NCI-H510A treated with DMSO at 0.1 percent for 48 hours (cell line): ENCODE measurements around the gene SLK.

Experiments
- DNase-seq: peaks from one replicate; lab custom pipeline; 2025; lab: John Stamatoyannopoulos, UW

The SLK gene

DNA sequence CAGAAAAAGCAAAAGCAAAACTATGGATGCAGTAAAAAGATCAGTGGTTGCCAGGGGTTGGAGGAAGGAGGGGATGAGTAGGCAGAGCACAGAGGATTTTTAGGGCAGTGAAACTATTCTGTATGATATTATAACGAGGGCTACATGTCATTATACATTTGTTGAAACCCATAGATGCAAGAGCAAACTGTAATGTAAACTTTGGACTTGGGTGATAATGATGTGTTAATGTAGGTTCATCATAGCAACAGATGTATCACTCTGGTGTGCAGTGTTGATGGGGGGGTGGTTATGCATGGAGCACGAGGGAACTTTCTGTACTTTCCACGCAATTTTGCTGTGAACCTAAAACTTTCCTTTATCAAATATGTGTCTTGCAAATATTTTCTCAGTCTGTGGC, 23.2 kb downstream of the SLK start:
- DNase-seq, result no peak

DNA sequence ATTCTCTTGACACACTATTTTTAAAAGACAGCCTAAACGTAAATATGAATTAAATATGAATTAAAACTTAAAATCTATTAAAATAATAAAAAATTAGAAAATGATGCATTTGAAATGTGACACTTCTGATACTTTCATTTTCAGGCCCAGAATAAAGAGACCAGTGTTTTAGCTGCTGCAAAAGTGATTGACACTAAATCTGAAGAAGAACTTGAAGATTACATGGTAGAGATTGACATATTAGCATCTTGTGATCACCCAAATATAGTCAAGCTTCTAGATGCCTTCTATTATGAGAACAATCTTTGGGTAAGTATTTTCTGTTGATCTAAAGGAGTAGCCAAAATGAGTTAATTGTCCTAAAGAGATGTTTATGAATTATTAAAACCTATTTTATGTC, 23.6 kb downstream of the SLK start:
- DNase-seq, result no peak

DNA sequence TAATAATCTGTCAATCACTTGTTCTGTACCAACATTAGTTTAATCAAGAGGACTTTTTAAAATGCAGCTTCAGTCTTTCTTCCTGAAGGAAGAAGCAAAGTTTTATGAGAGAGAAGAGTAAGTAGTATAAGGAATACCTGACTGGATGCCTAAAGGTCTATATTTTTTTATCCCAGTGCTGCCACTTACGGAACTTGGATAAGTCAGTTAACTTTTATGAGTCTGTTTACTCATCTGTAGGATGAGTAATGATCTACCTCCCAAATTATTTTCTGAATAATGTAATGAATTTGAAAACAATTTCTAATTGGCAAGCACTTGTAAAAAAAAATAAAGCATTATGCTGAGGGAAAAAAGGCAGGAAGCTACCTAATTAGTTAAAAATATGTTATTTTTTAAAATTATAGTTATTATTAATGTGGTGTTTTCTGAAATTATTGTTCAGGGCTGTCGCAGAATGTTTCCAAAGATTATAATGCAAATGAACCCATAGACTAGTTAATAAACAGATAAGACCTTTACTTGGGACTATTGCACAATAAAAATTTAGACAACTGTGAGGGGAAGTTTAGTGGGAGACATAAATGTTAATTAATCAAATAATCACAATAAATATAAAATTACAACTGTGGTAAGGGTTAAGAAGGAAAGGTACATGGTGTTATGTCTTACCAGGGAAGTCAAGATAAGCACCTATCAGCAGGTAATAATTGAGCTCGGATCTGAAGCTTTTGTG, 24.6 kb downstream of the SLK start:
- DNase-seq, result no peak

DNA sequence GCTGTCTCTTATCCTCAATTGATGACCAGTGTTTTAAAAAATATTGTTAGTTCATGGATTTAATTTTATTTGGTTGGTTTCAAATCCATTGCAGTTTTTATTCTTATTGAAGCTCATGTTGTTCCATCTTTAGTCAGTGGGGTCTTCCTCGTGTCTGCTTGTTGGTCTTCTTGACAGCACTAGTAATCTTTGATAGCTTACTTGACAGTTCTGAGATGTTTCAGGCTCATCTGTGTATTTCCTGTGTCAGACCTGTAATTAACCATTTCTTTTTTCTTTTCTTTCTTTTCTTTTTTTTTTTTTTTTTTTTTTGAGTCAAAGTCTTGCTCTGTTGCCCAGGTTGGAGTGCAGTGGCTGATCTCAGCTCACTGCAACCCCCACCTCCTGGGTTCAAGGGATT, 28.2 kb downstream of the SLK start:
- DNase-seq, result no peak

DNA sequence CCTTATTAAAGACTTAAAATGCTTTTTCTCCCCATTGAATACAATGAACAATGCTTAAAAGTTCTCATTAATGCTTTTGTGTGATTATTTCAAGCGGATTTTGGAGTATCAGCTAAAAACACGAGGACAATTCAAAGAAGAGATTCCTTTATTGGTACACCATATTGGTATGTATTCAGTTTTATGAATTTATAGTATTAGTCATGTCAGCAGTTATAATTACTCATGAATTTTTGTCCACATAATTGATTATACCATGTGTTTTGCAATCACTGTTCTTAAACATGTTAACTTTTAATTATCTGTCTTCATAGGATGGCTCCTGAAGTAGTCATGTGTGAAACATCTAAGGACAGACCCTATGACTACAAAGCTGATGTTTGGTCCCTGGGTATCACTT, 31.9 kb downstream of the SLK start:
- DNase-seq, result no peak

DNA sequence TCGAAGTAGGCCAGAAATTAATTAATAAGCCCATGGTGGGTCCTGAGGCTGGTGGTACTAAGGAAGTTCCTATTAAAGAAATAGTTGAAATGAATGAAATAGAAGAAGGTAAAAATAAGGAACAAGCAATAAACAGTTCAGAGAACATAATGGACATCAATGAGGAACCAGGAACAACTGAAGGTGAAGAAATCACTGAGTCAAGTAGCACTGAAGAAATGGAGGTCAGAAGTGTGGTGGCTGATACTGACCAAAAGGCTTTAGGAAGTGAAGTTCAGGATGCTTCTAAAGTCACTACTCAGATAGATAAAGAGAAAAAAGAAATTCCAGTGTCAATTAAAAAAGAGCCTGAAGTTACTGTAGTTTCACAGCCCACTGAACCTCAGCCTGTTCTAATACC, 36.0 kb downstream of the SLK start:
- no peak for DNase-seq

DNA sequence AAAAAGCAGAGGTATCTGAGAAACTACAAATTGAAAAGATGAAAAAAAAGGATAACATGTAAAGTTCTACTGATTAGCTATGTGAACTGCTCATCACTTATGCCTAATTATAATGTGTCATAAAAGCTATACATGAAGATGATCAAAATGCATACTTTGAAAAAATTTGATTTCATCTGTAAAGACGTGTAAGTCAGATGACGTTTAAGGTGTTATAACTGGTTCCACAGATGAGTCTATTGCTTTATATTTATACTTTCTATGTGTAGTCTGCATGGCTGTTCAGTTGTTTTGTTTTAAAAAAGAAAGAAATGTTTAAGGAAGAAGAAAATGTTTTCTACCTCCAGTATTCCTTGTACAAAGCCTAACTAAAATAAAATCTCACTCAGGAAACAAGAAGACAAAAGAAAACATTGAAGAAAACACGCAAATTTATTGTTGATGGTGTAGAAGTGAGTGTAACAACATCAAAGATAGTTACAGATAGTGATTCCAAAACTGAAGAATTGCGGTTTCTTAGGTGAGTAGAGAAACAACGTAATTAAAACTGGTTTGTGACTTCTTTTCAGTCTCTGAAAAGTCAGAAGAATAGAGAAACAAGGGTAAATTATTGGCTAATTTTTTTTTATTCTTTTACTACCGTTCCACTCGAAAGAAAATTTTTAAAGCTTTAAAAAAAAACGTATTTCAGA, 38.4 kb downstream of the SLK start:
- no peak for DNase-seq

DNA sequence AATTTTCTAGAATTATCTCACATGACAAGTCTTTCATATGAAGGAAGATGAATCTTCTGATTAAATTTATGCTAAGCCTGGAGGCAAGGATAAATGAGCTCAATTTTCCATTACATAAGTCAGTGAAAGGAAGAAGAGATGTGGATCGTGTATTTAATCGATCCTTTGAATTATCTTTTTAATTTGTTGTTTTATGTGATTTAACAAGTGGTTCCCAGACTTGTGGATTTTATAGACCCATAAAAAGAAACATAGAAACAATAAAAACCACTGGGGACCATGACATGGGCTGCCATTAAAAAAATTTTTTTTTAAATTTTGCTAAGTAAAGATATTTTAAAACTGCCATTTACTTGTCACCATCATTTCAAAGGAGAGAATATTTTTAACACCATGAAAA, 45.0 kb downstream of the SLK start:
- DNase-seq, result no peak

DNA sequence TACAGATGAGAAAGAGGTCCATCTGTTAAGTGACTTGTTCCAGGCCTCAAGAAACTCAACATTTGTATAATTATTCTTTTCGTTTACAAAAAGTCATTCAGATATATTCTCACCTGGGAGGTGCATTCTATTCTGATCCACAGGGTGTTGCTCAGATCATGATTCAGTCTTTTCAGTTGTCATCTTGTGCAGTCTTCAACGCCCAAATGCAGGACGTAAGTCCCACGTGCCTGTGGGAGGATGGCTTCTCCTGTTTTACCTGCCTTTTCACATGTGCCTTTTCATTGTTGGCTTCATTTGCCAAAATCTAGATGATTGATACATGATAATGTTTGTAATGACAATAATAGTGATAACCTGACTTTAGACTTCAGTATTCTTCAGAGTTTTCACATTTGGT, 46.5 kb downstream of the SLK start:
- DNase-seq, result no peak

DNA sequence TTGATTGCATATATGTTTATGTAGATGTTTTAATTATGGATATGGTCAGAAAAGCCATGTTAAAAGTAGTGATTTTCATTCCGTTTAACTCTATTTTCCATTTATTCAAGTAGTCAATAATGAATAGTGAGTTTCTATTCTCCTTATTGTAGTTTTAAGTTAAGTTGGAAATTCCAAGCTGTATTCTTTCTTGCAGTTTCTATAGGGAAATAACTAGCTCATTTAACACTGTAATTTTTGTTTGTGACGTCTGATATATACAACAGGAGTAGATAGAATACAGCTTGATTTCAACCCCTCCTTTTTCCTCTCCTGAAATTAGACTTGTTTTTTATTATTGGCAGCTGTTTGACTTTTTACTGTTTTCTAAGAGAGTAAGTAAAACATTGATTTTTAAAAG, 47.2 kb downstream of the SLK start:
- no peak for DNase-seq

DNA sequence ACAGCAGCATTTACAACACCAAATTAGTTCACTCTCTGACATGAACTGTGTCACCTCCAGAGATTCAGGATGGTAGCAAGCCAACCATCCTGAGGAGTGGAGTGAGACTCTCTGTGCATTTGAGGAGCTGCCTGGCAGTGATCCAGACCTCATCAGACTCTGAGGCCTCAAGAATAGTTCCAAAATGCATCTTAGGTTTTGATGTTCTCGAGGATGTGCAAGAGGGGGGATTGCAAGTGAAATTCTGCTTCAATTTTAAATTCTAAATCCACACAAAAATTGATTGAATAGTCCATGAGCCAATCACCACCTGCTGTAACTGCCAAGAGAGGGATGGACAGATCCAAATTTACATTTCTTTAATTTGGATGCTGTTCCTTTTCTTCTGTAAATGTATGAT, 49.7 kb downstream of the SLK start:
- no peak for DNase-seq

DNA sequence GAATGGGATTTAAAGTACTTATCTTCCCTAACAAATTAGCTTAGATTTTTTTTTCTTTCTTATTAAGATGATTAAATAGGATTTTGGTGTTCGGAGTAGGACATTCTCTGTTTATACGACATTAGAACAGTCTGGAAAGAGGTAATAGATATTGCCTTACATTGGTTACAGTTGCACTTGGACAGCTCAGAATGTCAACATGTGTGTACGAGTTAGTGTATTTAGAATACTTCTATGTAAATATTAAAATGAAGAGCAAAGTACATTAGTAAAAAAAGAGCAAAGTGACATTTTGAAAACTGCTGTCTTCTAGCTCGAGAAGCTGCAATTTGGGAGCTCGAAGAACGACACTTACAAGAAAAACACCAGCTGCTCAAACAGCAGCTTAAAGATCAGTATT, 51.5 kb downstream of the SLK start:
- DNase-seq, result no peak

DNA sequence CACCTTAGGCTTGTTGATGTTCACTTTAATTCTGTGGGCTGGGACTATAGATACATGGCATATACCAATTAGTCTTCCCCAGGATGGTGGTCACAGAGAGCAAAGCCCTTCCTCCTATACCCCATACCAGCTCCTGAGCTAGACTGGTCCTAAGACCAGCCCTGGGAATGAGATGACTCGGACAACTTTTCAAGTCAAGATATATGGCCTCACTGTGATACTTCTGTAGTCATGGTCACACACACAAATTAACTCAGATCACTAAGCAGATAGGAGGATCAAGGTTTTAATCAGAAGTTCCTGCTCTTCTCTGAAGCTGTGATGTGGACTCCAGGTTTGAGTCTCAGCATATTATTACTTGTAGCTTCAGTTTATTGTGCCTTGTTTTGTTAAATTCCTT, 53.1 kb downstream of the SLK start:
- no peak for DNase-seq

DNA sequence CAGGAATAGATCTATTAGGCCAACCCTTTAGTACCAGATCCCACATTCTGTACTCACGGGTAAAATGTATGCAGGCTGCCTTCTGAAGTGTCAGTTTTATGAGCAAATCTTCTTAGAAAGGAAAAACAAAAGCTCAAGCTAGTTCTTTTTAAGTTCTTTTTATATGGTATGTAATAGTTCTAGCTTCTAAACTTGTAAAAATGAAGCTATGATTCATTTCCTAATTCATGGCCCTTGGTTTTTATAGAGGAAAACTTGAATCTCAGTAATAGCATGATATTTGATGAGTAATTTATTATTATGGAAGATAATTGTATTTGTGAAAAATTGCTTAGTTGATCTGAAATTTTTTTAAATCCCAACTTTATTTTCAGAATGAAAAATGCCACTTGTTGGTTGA, 54.3 kb downstream of the SLK start:
- no peak for DNase-seq

DNA sequence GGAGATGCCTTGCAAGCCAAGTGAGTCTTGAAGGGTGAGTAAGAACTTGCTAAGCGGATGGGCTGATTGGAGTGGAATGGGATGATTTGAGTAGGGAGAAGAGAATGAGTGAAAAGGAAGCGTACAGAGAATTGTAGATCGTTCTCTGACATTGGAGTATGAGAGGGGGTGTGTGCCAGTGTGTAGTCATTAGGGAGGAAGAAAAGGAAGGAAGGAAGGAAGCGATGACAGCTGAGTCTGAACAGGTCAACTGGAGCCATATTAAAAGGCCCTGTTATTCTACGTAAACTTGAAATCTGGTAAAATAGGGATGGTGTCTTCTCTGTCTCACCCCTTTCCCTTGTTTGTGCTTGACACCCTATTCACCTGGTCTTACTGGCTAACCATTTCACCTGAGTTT, 55.1 kb downstream of the SLK start:
- DNase-seq, result no peak

DNA sequence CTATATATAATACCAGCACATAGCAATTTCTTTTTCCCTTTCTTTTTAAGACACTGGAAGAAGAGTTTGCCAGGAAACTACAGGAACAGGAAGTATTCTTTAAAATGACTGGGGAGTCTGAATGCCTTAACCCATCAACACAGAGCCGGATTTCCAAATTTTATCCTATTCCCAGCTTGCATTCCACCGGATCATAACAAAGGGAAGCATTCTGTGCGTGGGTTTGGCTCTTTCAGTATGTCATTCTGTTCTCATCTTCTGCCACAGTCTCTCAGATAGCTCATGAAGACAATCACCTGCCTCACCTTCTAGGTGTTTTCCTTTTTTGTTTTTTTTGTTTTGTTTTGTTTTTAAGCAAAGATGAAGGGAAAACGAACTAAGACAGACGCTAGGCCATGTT, 58.6 kb downstream of the SLK start:
- DNase-seq, result no peak

DNA sequence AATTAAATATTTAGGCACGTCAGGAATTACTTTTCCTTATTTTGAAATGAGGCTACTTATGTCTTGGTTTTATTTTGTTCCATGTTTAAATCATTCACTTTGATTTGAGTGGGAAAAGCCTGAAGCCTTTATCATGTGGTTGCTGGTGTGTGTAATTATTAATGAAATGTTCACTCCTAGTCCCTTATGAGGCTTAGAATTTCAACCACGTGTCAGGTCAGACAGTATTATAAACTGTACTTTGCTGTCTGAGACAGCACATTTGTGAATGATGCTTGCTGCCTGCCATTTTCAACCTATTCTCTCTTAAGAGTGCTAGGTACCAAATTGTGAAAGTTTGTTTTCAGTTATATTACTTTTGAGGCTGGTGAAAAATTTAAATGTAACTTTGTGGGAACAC, 59.8 kb downstream of the SLK start:
- DNase-seq, result no peak

DNA sequence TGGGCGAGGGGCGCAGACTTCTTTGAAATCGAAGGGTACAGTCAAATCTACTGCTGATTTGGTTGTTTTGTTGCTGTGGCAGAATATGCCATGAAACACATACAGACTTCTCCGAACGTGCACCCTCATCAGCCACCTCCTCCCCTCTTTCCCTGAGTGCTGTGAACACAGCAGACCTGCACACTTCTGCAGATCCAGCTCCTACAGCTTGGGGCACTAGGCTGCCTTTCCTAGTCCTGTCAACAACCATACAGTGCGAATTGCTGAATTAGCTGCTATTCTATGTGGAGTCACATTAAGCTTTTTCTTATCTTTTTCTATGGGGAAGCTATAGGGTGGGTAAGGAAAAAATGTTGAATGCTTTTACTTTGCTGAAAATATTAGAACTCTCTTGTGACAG, 61.2 kb downstream of the SLK start:
- peak; percentile 26 for DNase-seq

DNA sequence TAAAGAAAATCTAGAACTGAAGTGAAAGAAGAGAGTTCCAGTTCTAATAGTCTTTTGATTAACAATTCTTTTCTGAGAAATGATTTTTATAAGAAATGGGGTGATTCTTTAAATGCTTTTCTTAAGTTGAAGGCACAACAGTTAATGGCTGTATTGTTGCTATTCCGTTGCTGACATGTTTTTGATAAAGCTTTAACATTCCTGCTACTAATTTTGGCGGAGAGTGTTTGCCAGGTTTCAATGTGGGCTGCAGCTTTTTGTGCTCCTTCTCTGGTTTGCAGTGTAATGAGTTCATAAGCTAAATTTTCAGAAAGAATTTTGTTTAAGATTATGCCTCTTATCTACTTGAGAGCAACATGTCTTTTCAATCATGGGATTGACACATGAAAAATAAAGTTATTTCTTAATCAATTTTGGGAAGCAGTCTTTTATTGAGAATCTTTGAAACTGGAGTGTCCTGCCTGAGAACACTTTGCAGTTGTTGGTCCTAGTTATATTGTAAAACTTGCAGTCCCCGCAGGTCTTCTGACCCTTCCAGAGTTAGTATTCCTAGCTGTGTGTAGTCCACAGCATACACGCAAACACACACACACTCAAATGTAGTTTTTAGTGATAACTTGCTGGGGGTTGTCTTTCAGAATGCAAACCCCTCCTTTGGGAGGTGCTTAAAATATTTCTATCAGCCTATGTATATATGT, 62.0 kb downstream of the SLK start:
- DNase-seq, result no peak

DNA sequence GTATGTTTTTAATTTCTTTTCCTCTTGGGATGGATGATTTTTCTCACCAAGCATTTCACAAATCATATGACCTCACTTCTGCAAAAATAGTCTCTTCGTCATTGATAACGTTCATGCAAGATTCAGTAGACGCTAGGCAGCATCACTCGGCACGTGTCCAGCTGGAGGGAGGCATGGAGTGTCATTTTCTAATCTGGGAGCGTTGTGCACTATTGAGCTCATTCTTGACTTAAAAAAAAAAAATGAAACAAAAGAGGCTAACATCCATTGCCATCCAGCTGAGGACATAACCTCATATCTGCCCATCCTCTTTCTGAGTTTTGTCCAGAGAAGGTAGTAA, 62.6 kb downstream of the SLK start:
- DNase-seq, result no peak

DNA sequence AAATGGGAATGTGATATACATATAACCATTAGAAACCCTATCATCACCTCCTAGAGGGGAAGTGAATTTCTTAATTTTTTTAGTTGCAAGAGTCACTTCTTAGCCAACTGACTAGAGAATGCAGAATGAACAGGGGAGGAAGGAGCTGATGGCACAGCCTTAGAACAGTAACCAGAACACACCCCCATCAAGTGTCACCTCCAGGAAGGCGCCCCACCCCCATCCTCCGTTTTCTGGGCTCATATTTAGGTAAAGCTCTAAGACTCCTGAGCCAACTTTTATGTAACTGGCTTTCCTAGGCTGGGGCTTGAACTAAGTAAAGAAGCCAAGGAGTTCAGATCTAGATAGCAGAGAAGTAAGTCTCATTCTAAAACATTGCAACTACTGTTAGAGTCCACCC, 64.7 kb downstream of the SLK start:
- DNase-seq, result no peak

DNA sequence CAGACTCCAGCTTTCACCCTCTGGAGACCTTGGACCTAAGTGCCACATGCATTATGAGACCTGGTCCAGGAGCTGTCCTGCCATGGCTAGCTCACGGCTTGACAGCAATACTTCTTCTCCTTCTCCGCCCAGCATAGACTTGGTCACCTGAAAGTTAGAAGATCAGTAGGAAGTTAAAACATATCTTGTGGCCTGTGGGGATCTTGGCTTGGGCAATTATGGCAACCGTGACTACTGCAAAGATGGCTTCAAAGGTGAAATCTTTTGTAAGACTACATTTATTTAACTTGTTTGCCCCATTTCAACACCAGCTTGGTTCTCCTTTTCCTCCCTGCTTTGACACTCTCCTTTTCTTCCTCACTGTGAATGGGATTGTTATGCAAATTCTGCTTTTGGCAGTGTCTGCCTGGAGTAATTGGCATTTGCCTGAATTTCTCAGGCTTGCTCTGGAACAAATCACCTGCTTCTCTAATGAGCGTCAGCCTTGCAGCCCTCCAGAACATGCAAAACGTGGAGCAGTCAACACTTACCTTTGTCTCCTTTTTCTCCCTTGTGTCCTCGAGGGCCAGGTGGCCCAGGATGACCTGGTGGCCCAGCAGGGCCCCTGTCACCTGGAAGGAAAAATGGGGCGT, 65.3 kb downstream of the SLK start:
- no peak for DNase-seq

DNA sequence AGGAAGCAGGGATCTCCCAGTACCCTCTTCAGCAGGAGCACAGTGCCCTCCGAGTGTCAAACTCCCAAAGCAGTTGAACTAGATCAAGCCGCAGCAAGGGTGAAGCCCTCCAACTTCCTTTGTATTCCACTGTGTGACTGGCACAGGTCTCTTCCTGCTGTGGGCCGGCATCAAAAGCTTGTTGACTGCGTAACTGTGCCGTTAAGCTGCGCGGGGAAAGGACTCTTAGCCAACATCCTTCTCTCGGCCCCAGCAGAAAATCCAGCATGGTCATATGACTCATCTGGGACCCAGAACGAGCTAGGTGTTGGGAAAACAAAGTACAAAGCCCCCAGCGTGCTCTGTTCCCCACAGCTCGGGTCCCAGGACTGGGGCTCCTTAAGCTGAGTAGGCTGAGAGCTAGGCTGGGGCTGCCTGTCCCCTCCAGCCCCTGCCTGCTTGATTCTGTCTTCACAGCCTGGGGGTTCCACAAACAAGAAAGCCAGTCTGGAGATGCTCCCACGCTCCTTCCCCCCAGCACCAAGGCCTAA, 66.5 kb downstream of the SLK start:
- DNase-seq, result no peak
